HG03060 (cell line): ENCODE data around the gene SLC1A3.
"Not testable (repeated sequence)": the region's sequence is repeated elsewhere in the genome, so short reads cannot be mapped to it uniquely, and the experiment has no call there.

Source experiments
- ATAC-seq: cut with Tn5 transposase; IDR thresholded peaks from one replicate; pipeline ENCODE4 v1.9.1; 2021; ENCODE audit warnings: low read depth, moderate number of reproducible peaks; ENCODE audit not compliant: unreplicated experiment

SLC1A3 gene

GRCh38 chr5:36606428-36607113, at the start of gene SLC1A3:
Gene SLC1A3 (plus strand): TSS chr5:36606606. CDS start chr5:36608424, 1,818 bp downstream.
- ATAC-seq: peak; percentile 51

- no peak for ATAC-seq
Measured at GRCh38 chr5:36558641-36559040, 47.8 kb upstream of the SLC1A3 start.

- ATAC-seq: no peak
Measured at GRCh38 chr5:36561601-36562000, 44.8 kb upstream of the SLC1A3 start.

DNA sequence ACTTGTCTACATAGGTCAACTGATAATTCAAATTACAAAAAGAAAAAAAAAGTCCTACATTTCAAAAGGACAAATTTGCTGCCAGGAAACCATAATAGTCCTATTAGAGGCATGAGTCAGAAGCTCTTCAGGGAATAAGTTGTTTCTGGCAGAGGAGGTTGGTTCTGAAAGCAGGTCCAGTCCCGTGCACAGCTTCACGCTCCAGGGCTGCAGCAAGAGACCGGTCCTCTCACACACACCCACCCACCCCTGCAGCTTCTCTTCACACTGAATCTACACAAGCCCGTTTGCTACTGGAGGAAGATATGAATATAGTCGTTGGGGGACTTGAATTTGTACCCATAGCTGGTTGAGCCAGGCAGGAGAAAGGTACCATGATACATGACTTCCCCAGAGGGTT, 36.9 kb upstream of the SLC1A3 start:
- no peak for ATAC-seq

DNA sequence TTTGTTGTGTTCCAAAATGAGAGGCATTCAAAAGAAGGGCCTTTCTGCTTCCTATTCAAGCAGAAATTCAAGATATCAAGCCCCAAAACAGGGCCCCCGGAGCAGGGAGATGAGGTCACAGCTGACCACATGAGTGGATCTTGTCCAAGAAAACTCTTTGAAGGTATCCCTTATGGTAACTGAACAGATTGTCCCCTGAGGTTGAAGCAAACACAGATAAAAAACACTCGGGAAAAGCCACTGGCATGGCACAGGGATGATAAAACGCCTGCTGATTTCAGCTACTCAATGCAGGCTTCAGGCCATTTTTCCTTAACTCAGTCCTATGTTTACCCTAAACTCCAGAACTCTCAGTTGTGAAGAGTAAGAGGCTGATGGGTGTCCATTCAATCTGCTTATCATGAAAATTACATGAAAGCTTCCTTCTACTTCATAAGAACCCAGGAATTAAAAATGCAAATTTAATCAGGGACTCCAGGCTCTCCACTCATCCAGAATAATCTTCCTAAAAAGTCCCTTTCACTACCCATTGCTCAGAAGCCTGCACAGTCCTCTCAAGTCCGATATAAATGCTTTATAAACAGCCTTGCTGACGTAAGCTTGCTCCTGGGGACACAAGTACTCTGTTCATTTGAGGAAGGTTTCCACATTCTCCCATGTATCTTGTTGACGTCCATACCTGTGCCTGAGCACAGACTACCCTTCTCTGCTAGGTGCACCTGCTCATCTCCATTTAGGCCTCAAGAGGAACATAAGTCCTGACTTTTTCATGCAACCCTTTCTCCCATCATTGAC, 35.9 kb upstream of the SLC1A3 start:
- ATAC-seq: no peak

DNA sequence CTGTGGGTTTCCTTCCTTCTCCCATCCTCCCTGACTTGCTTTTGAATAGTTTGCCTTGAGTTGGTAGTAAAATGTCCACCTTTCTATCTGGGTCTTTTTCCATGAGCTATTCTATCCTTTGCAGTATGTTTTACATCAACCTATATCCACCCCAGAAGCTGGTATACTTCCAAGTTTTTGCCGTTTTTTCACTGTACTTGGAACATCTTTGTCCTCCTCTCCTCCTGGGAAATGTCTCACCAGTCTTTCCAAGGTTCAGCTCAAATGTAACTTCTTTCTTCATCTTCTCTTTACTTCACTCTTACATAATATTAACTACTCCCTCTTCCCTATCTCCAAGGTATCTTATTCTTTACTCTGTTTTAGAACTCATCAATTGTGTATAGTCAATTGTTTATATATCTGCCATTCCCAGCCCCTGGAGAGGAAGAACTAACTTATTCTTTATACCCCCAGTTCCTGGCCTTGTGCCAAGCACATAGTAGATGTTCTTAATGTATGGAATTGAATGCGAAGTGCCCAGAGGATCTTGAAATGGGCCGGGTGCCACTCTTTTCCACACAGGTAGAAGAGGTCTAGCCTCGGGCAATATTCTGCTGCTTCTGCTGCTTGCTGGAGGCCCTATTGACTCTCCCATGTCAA, 34.9 kb upstream of the SLC1A3 start:
- no peak for ATAC-seq

DNA sequence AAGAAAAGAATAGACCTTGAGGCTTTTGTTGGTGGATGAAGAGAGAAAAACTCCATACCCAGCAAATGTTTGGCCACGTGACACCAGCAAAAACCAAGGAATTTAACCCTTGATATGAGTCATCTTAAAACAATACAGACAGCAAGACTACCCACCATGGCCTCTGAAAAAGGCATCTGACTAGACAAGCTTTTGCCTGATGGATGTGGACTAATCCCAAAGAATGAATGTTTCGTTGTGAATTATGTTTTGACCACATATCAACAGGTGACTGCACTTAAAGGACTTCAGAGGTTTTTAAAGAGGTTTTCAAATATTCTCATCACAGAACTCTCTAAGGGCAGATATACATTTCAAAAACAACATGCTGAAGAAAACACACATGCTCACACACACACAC, 33.0 kb upstream of the SLC1A3 start:
- no peak for ATAC-seq

GRCh38 chr5:36575361-36575781, 31.0 kb upstream of the SLC1A3 start:
- no peak for ATAC-seq

GRCh38 chr5:36576721-36577120, 29.7 kb upstream of the SLC1A3 start:
- no peak for ATAC-seq

- ATAC-seq: not testable (repeated sequence)
Measured at GRCh38 chr5:36579858-36580257, 26.5 kb upstream of the SLC1A3 start.

DNA sequence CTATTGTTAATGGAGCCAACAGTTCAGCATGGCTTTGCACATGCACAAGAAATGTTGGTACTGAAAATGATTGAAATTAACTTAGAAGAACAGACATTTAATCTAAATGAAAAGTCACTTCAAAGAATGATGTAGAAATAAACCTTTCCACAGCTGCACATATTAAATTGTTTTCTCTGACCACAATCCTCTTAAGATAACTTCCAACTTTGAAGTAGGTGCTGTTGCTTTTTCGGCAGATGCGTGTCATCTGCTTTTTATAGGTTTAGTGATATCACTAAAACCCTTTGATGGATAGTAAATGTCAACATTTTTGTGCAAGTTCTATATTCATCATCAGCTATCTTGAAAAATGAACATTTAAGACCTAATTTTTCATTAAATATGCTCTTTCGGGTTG, 25.3 kb upstream of the SLC1A3 start:
- no peak for ATAC-seq

- no peak for ATAC-seq
Measured at GRCh38 chr5:36584009-36584875, 22.2 kb upstream of the SLC1A3 start.

DNA sequence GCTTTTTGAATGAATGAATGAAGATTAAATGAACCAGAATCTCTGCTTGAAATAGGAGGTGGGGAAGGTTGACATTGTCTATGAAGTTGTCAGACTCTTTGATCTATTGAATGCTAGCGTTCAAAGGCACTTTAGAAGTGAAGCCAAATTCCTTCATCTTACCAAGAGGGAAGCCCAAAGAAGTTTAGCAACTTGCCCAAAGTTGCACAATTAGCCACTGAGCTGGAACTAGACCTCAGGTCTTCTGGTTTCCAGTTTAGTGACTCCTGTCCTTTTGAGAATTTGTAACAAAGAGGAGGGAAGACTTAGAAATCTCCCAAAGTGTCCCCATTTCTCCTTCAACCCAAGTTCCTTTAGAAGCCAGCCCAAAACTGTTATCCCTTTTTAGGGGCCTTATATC, 20.7 kb upstream of the SLC1A3 start:
- ATAC-seq: no peak

- no peak for ATAC-seq
Measured at GRCh38 chr5:36587354-36587753, 19.1 kb upstream of the SLC1A3 start.

GRCh38 chr5:36589735-36590134, 16.7 kb upstream of the SLC1A3 start:
- ATAC-seq: not testable (repeated sequence)

DNA sequence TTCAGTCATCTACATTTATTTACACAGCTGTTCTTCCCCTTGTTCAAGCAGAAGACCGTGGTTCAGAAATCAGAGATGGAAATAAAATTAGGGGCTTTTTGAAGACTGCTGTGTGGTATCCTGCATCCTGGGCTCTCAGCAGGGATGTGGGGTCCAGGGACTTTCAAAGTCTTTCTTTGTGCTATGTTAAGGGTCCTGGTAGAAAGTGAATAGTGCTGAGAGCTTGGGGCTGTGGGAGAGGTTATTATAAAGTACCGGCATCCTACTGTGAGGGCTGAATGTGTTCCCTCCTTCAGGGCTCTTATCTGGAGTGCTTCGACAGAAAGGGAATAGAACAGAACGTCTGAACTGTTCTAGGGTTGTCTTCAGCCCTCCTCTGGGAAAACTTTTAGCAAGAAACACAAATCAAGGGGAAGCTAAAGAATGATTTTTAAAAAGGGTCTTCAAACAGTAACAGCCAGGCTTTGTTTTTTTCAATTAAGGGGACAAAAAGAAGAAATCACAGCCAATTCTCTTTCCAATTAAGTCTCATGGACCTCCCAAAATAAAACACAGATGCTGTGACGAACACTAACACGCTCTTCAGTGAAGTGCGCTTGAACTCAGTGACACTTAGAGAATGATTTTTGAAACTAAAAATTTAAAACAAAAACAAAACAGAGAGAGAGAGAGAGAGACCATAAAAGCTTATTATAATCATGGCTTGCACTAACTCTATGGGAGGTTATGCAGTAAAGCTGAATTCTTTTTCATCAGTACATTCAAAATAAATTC, 15.7 kb upstream of the SLC1A3 start:
- no peak for ATAC-seq

DNA sequence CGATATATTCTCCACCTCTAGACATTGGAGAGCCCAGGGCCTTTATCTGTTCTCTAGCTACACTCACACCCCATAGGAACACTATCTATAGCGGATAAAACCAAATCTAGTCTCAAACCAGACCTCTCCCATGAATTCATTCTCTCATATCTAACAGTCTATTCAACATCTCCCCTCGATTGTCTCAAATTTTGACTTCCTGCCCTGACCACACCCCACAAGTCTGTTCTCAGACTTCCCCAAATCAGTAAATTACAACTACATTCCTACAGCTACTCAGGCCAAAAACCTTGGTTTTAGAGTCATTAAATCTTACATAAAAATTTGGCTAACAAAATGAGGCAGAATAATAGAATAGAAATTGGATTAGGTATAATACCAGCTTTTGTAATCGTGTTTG, 12.5 kb upstream of the SLC1A3 start:
- ATAC-seq: no peak

DNA sequence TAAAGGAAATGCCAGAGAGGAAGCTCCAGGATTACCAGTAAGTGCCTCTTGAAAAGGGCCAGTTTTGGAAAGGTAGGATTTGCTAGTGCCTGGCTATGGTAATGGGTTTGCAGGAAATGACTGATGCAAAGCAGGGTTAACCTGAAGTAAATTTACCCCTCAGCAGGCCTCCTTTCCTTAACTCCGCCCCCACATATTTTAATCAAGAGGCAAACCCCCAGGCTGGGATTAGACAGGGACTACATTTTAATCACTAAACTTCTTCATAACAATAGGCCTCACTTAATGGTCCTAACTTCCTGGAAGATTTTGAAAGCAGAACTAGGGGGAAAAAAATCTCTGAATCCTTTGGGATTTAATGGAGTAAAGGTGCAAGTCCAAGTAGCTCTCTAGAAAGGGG, 10.2 kb upstream of the SLC1A3 start:
- ATAC-seq: no peak

GRCh38 chr5:36596756-36597155, 9.7 kb upstream of the SLC1A3 start:
- no peak for ATAC-seq

- no peak for ATAC-seq
Measured at GRCh38 chr5:36598045-36598444, 8.4 kb upstream of the SLC1A3 start.
